ENCODE measurements around the gene TTC23. TPM values are rescaled to one million over a fixed set of nuclear protein-coding genes. Genes with fewer than 3 reads are reported as not detected.

Gene TTC23
- total RNA-seq, 2 donors from 2014 or later, result 6.2 to 26.4 TPM

GRCh38 chr15:99096173-99096893, 153.0 kb downstream of the TTC23 start:
- H3K4me3 ChIP-seq, result no peak overlapping the region

GRCh38 chr15:99095626-99096025, 153.8 kb downstream of the TTC23 start:
- no peak overlapping the region for H3K27ac ChIP-seq
- 67 to 78% methylated on average over 3 of the region's 3 CpGs for WGBS, 2 donors
- no peaks in the 10 kb centered on the region for H3K36me3 ChIP-seq (replicated peaks in 1 of 2; ENCODE audit: insufficient read depth in 1 of 2, low read depth in 2 of 2)
- no peaks in the 10 kb centered on the region for H3K9me3 ChIP-seq
- ATAC-seq (no peak), DNase-seq (no peak)
- intact Hi-C loops (cut with DNase I), result loop anchor here (5.0 kb wide), 1 partner anchor 122 kb away; no protein-coding TSS in a partner anchor
- H3K4me1 ChIP-seq, result peaks cover 5% of the 10 kb centered on the region
- TF ChIP-seq POLR2A (IDR thresholded peaks at IDR 0.05) (no peak), CTCF (IDR thresholded peaks at IDR 0.05) (no peak)
- no peak overlapping the region for H3K4me3 ChIP-seq
- H3K27me3 ChIP-seq, result no peaks in the 10 kb centered on the region

More at GRCh38 chr15:99096173-99096893, 153.0 kb downstream of the TTC23 start:
- Histone ChIP-seq H3K36me3 (replicated peaks in 1 of 2; ENCODE audit: insufficient read depth in 1 of 2, low read depth in 2 of 2) (no peaks in the 10 kb centered on the region), H3K9me3 (no peaks in the 10 kb centered on the region), H3K27me3 (no peaks in the 10 kb centered on the region), H3K27ac (no peak overlapping the region), H3K4me1 (peaks cover 11% of the 10 kb centered on the region)
- intact Hi-C loops (cut with DNase I), result loop anchor here (5.0 kb wide), 1 partner anchor 121 kb away; no protein-coding TSS in a partner anchor
- DNase-seq, result no peak
- 83 to 90% methylated on average over 11 of the region's 11 CpGs for WGBS, 2 donors
- no peak for ATAC-seq
- no peak for TF ChIP-seq CTCF (IDR thresholded peaks at IDR 0.05)
- TF ChIP-seq POLR2A (IDR thresholded peaks at IDR 0.05), result no peak

- ATAC-seq, result no peak
- no peaks in the 10 kb centered on the region for H3K36me3 ChIP-seq (replicated peaks in 1 of 2; ENCODE audit: insufficient read depth in 1 of 2, low read depth in 2 of 2)
- no peaks in the 10 kb centered on the region for H3K4me1 ChIP-seq
- no peaks in the 10 kb centered on the region for H3K9me3 ChIP-seq
- TF ChIP-seq CTCF (IDR thresholded peaks at IDR 0.05) (no peak), POLR2A (IDR thresholded peaks at IDR 0.05) (no peak)
- 90 to 93% methylated on average over 13 of the region's 13 CpGs for WGBS, 2 donors
- no peak overlapping the region for H3K4me3 ChIP-seq
- H3K27me3 ChIP-seq, result no peaks in the 10 kb centered on the region
- intact Hi-C loops (cut with DNase I), result no loop called here
- no peak overlapping the region for H3K27ac ChIP-seq
- DNase-seq, result no peak
These were observed 156.7 kb downstream of the TTC23 start for GRCh38 chr15:99092554-99093172.

- Histone ChIP-seq H3K36me3 (replicated peaks in 1 of 2; ENCODE audit: insufficient read depth in 1 of 2, low read depth in 2 of 2) (no peaks in the 10 kb centered on the region), H3K9me3 (no peaks in the 10 kb centered on the region), H3K27ac (no peak overlapping the region), H3K27me3 (no peaks in the 10 kb centered on the region), H3K4me1 (no peaks in the 10 kb centered on the region), H3K4me3 (no peak overlapping the region)
- ATAC-seq (no peak), DNase-seq (no peak)
- TF ChIP-seq POLR2A (IDR thresholded peaks at IDR 0.05) (no peak), CTCF (IDR thresholded peaks at IDR 0.05) (no peak)
- 89 to 100% methylated on average over 1 of the region's 1 CpG for WGBS, 2 donors
- intact Hi-C loops (cut with DNase I), result no loop called here
These were observed 158.4 kb downstream of the TTC23 start for GRCh38 chr15:99090938-99091337.
